ENCODE results near the gene PRPF40A. TPM values are rescaled to one million over a fixed set of nuclear protein-coding genes. Genes with fewer than 3 reads are reported as not detected.
A peak's percentile ranks its signal among the peaks of the same experiment; 100 is the strongest.

Gene PRPF40A
- total RNA-seq, 4 donors from 2014 or later, result 66.4 to 109 (median 82.8) TPM

- no peaks in the 10 kb centered on the region for H3K27me3 ChIP-seq
- peaks cover 7% of the 10 kb centered on the region for H3K36me3 ChIP-seq
- no peak overlapping the region for H3K27ac ChIP-seq
- H3K9me3 ChIP-seq, result no peaks in the 10 kb centered on the region
- TF ChIP-seq POLR2A (IDR thresholded peaks at IDR 0.05) (no peak), EP300 (IDR thresholded peaks at IDR 0.05) (no peak), CTCF (IDR thresholded peaks at IDR 0.05) (no peak), POLR2AphosphoS5 (IDR thresholded peaks at IDR 0.05) (no peak)
- H3K4me1 ChIP-seq, result peaks cover 6% of the 10 kb centered on the region
- WGBS, result 87% methylated on average over 7 of the region's 7 CpGs
- DNase-seq (ENCODE audit: low spot score in 2 of 2), result no peak
- H3K4me3 ChIP-seq, result no peak overlapping the region
These were observed 16.1 kb downstream of the PRPF40A start for GRCh38 chr2:152701198-152701597.

GRCh38 chr2:152696476-152696875, 20.8 kb downstream of the PRPF40A start:
- H3K27me3 ChIP-seq, result no peaks in the 10 kb centered on the region
- 100% methylated on average over 1 of the region's 1 CpG for WGBS
- H3K36me3 ChIP-seq, result peaks cover 22% of the 10 kb centered on the region
- H3K9me3 ChIP-seq, result no peaks in the 10 kb centered on the region
- no peak overlapping the region for H3K4me3 ChIP-seq
- H3K4me1 ChIP-seq, result peaks cover 5% of the 10 kb centered on the region
- no peak overlapping the region for H3K27ac ChIP-seq
- DNase-seq (ENCODE audit: low spot score in 2 of 2), result no peak
- TF ChIP-seq CTCF (IDR thresholded peaks at IDR 0.05) (no peak), EP300 (IDR thresholded peaks at IDR 0.05) (no peak), POLR2A (IDR thresholded peaks at IDR 0.05) (no peak), POLR2AphosphoS5 (IDR thresholded peaks at IDR 0.05) (no peak)

- Histone ChIP-seq H3K4me3 (no peak overlapping the region), H3K27ac (no peak overlapping the region), H3K27me3 (no peaks in the 10 kb centered on the region), H3K9me3 (no peaks in the 10 kb centered on the region), H3K4me1 (peaks cover 5% of the 10 kb centered on the region), H3K36me3 (peaks cover 20% of the 10 kb centered on the region)
- TF ChIP-seq CTCF (IDR thresholded peaks at IDR 0.05) (no peak), EP300 (IDR thresholded peaks at IDR 0.05) (no peak), POLR2AphosphoS5 (IDR thresholded peaks at IDR 0.05) (no peak), POLR2A (IDR thresholded peaks at IDR 0.05) (no peak)
- WGBS, result 75% methylated on average over 3 of the region's 3 CpGs
- DNase-seq (ENCODE audit: low spot score in 2 of 2), result no peak
These were observed 21.5 kb downstream of the PRPF40A start for GRCh38 chr2:152695763-152696162.

GRCh38 chr2:152694161-152694661, 23.1 kb downstream of the PRPF40A start:
- Histone ChIP-seq H3K27ac (no peak overlapping the region), H3K27me3 (no peaks in the 10 kb centered on the region), H3K36me3 (peaks cover 20% of the 10 kb centered on the region), H3K9me3 (no peaks in the 10 kb centered on the region), H3K4me1 (peaks cover 5% of the 10 kb centered on the region), H3K4me3 (peak overlapping the region; percentile 3)
- TF ChIP-seq EP300 (IDR thresholded peaks at IDR 0.05) (no peak), POLR2A (IDR thresholded peaks at IDR 0.05) (no peak), CTCF (IDR thresholded peaks at IDR 0.05) (no peak), POLR2AphosphoS5 (IDR thresholded peaks at IDR 0.05) (no peak)
- no peak for DNase-seq (ENCODE audit: low spot score in 2 of 2)
- WGBS, result 61% methylated on average over 8 of the region's 8 CpGs

- Histone ChIP-seq H3K4me3 (no peak overlapping the region), H3K36me3 (peaks cover 22% of the 10 kb centered on the region), H3K27ac (no peak overlapping the region), H3K9me3 (no peaks in the 10 kb centered on the region), H3K4me1 (peaks cover 5% of the 10 kb centered on the region), H3K27me3 (no peaks in the 10 kb centered on the region)
- no peak for TF ChIP-seq POLR2AphosphoS5 (IDR thresholded peaks at IDR 0.05)
- WGBS, result 96% methylated on average over 4 of the region's 4 CpGs
- DNase-seq (ENCODE audit: low spot score in 2 of 2), result no peak
These were observed 24.2 kb downstream of the PRPF40A start for GRCh38 chr2:152693033-152693432.

- Histone ChIP-seq H3K36me3 (peaks cover 5% of the 10 kb centered on the region), H3K9me3 (no peaks in the 10 kb centered on the region), H3K4me3 (no peak overlapping the region), H3K27me3 (no peaks in the 10 kb centered on the region), H3K4me1 (peaks cover 3% of the 10 kb centered on the region), H3K27ac (no peak overlapping the region)
- no peak for TF ChIP-seq POLR2A (IDR thresholded peaks at IDR 0.05)
- no peak for TF ChIP-seq POLR2AphosphoS5 (IDR thresholded peaks at IDR 0.05)
- DNase-seq (ENCODE audit: low spot score in 2 of 2), result no peak
These were observed 30.9 kb downstream of the PRPF40A start for GRCh38 chr2:152686321-152686720.
